Type B pancreatic cell (in vitro differentiated cells): ENCODE measurements around the gene IKBKG. TPM values are rescaled to one million over a fixed set of nuclear protein-coding genes. Genes with fewer than 3 reads are reported as not detected.

Experiments used
- DNase-seq: peaks from one replicate; pipeline ENCODE4 v3.0.0; 2021; ENCODE audit warnings: mixed read lengths; ENCODE audit not compliant: unreplicated experiment; ENCODE audit errors: extremely low spot score
- H3K27ac Mint-ChIP-seq: 2 replicates; pipeline ENCODE4 v1.8.0; 2021; ENCODE audit warnings: mild to moderate bottlenecking, mixed read lengths
- H3K27me3 Mint-ChIP-seq: 2 replicates; pipeline ENCODE4 v1.8.0; 2021; ENCODE audit warnings: mixed read lengths
- H3K36me3 Mint-ChIP-seq: 2 replicates; pipeline ENCODE4 v1.8.0; 2021; ENCODE audit warnings: mixed read lengths
- H3K4me1 Mint-ChIP-seq: one replicate; pipeline ENCODE4 v1.8.0; 2021; ENCODE audit warnings: mixed read lengths; ENCODE audit not compliant: unreplicated experiment
- H3K4me3 Mint-ChIP-seq: 2 replicates; pipeline ENCODE4 v1.8.0; 2021; ENCODE audit warnings: mild to moderate bottlenecking, mixed read lengths
- H3K9me3 Mint-ChIP-seq: 2 replicates; pipeline ENCODE4 v1.8.0; 2021; ENCODE audit warnings: mixed read lengths
- total RNA-seq: library from RNA; stranded (reverse); gene quantifications from 2 replicates; pipeline ENCODE4 v1.2.1, GENCODE V29; 2021; ENCODE audit warnings: low replicate concordance
- TF ChIP-seq, protein P1 (sequence below): fragments of 200-600 bp; sonication (generic); conservative IDR thresholded peaks from 2 replicates; pipeline ENCODE4 v1.5.0; 2021; ENCODE audit warnings: antibody characterized with exemption, mild to moderate bottlenecking

The IKBKG gene
- total RNA-seq, 1 donor from 2014 or later, result 14.6 TPM

- H3K27me3 Mint-ChIP-seq, result no peaks in the 10 kb centered on the region
Observed at GRCh38 chrX:154507673-154508383, 39.6 kb upstream of the IKBKG start.

DNA sequence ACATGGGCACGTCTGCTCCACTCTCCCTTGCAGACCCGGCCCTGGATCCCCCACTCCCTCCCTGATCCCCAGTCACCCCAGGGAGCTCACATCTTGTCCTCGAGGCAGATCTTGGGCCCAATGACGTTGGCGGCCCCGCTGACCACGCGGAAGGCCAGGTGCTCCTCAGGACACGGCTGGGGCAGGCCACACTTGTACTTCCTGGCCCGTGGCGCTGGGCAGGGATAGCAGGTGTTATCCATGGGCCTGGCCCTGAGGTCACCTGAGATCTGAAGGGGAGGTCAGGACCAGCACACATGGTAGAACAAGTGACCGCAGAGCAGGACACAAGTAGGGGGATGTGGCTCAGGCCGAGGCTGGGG lies 39.1 kb upstream of the IKBKG start:
- Mint-ChIP-seq H3K9me3 (no peaks in the 10 kb centered on the region), H3K27ac (no peak overlapping the region), H3K36me3 (peaks cover 14% of the 10 kb centered on the region), H3K4me3 (no peak overlapping the region), H3K27me3 (no peaks in the 10 kb centered on the region), H3K4me1 (no peaks in the 10 kb centered on the region)
- no peak for DNase-seq
- TF ChIP-seq, protein P1, sequence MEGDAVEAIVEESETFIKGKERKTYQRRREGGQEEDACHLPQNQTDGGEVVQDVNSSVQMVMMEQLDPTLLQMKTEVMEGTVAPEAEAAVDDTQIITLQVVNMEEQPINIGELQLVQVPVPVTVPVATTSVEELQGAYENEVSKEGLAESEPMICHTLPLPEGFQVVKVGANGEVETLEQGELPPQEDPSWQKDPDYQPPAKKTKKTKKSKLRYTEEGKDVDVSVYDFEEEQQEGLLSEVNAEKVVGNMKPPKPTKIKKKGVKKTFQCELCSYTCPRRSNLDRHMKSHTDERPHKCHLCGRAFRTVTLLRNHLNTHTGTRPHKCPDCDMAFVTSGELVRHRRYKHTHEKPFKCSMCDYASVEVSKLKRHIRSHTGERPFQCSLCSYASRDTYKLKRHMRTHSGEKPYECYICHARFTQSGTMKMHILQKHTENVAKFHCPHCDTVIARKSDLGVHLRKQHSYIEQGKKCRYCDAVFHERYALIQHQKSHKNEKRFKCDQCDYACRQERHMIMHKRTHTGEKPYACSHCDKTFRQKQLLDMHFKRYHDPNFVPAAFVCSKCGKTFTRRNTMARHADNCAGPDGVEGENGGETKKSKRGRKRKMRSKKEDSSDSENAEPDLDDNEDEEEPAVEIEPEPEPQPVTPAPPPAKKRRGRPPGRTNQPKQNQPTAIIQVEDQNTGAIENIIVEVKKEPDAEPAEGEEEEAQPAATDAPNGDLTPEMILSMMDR, result no peak

More at GRCh38 chrX:154507673-154508383, 39.6 kb upstream of the IKBKG start:
- Mint-ChIP-seq H3K27ac (no peak overlapping the region), H3K4me1 (no peaks in the 10 kb centered on the region), H3K4me3 (no peak overlapping the region), H3K9me3 (no peaks in the 10 kb centered on the region), H3K36me3 (peaks cover 14% of the 10 kb centered on the region)
- TF ChIP-seq, protein P1, result no peak
- DNase-seq, result no peak

DNA sequence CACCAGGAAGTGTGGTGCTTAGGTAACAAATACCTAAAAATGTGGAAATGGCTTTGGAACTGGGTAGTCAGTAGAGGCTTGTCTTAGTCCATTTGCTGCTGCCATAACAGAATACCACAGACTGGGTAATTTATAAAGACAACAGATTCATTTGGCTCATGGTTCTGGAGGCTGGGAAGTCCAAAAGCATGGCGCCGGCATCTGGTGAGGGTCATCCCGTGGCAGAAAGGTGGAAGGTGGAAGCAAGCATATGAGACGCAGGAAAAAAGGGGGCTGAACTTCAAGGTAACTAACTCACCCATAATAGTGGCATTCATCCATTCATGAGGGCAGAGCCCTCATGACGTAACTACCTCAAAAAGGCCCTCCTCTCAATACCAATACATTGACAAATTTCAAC lies 38.0 kb upstream of the IKBKG start:
- peaks cover 6% of the 10 kb centered on the region for H3K9me3 Mint-ChIP-seq
- peaks cover 20% of the 10 kb centered on the region for H3K36me3 Mint-ChIP-seq
- H3K27me3 Mint-ChIP-seq, result no peaks in the 10 kb centered on the region
- H3K4me3 Mint-ChIP-seq, result no peak overlapping the region
- no peak for DNase-seq
- TF ChIP-seq, protein P1, result no peak
- no peak overlapping the region for H3K27ac Mint-ChIP-seq
- H3K4me1 Mint-ChIP-seq, result no peaks in the 10 kb centered on the region

DNA sequence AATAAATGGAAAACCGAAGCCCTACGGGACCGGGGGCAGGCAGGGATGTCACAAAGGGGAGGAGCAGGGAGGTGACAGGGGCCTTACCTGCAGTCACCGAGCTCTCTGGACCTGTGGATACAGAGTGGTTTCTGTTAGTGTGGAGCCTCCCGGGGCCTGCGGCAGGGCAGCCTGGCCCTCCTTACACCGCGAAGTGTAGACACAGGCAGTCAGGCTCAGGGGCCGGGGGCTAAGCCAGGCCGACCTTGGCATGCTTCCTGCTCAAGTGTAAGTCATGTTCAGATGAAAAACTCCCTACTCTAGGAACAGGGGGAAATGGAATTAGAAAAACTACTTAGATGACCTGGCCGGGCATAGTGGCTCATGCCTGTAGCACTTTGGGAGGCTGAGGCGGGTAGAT lies 35.7 kb upstream of the IKBKG start:
- Mint-ChIP-seq H3K27ac (no peak overlapping the region), H3K4me3 (no peak overlapping the region), H3K36me3 (peaks cover 20% of the 10 kb centered on the region), H3K4me1 (peaks cover 5% of the 10 kb centered on the region), H3K9me3 (peaks cover 6% of the 10 kb centered on the region), H3K27me3 (no peaks in the 10 kb centered on the region)
- TF ChIP-seq, protein P1, result no peak
- no peak for DNase-seq

GRCh38 chrX:154512879-154513553 lies 34.4 kb upstream of the IKBKG start:
- TF ChIP-seq, protein P1, result no peak
- Mint-ChIP-seq H3K27me3 (no peaks in the 10 kb centered on the region), H3K36me3 (peaks cover 20% of the 10 kb centered on the region), H3K27ac (no peak overlapping the region), H3K9me3 (peaks cover 6% of the 10 kb centered on the region), H3K4me3 (no peak overlapping the region), H3K4me1 (peaks cover 9% of the 10 kb centered on the region)
- DNase-seq, result no peak
